Activated gamma-delta T cell treated with anti-CD3 and anti-CD28 coated beads, Interleukin-2, amount 50 U/mL, for 16 hours (primary cell): ENCODE measurements around the gene VSIR.

Experiments
- DNase-seq: peaks from one replicate; pipeline ENCODE4 v3.0.0-alpha.2; 2020; ENCODE audit warnings: low read depth

VSIR gene

GRCh38 chr10:71763352-71764127 is 9.8 kb downstream of the VSIR start:
- DNase-seq: no peak

- DNase-seq: no peak
Measured at GRCh38 chr10:71762324-71762723, 11.0 kb downstream of the VSIR start.

- no peak for DNase-seq
Measured at GRCh38 chr10:71761541-71762113, 11.7 kb downstream of the VSIR start.

GRCh38 chr10:71761105-71761511 is 12.2 kb downstream of the VSIR start:
- DNase-seq: no peak

GRCh38 chr10:71757399-71757922 is 15.9 kb downstream of the VSIR start:
- no peak for DNase-seq

GRCh38 chr10:71756311-71757191 is 16.8 kb downstream of the VSIR start:
- no peak for DNase-seq

- no peak for DNase-seq
Measured at GRCh38 chr10:71755179-71755879, 18.0 kb downstream of the VSIR start.

- DNase-seq: no peak
Measured at GRCh38 chr10:71754562-71754961, 18.8 kb downstream of the VSIR start.

- no peak for DNase-seq
Measured at GRCh38 chr10:71753960-71754505, 19.3 kb downstream of the VSIR start.

- DNase-seq: no peak
Measured at GRCh38 chr10:71753091-71753959, 20.0 kb downstream of the VSIR start.

GRCh38 chr10:71752391-71753090 is 20.8 kb downstream of the VSIR start:
- DNase-seq: no peak

GRCh38 chr10:71751515-71752224 is 21.6 kb downstream of the VSIR start:
- no peak for DNase-seq

GRCh38 chr10:71750986-71751385 is 22.3 kb downstream of the VSIR start:
- no peak for DNase-seq

- no peak for DNase-seq
Measured at GRCh38 chr10:71750124-71750841, 23.0 kb downstream of the VSIR start.

- DNase-seq: no peak
Measured at GRCh38 chr10:71749396-71749795, 23.9 kb downstream of the VSIR start.

GRCh38 chr10:71748671-71749191 is 24.6 kb downstream of the VSIR start:
- DNase-seq: peak; percentile 52

GRCh38 chr10:71747551-71748523 is 25.5 kb downstream of the VSIR start:
- no peak for DNase-seq
